ENCODE measurements around the gene C13orf46. TPM values are rescaled to one million over a fixed set of nuclear protein-coding genes. Genes with fewer than 3 reads are reported as not detected.

Gene C13orf46
- total RNA-seq, 4 donors from 2014 or later: 0.41 to 77.4 (median 1.1) TPM; not detected in 1

- TF ChIP-seq EP300 (IDR thresholded peaks at IDR 0.05; ENCODE audit: low read depth) (no peak), CTCF (IDR thresholded peaks at IDR 0.05) (no peak), POLR2A (IDR thresholded peaks at IDR 0.05) (no peak), POLR2AphosphoS5 (IDR thresholded peaks at IDR 0.05) (no peak)
- H3K4me1 ChIP-seq: peaks cover 0 to 5% (median 0%) of the 10 kb centered on the region in 4 donors
- no peak overlapping the region for H3K27ac ChIP-seq
- in situ Hi-C loops (cut with MboI; ENCODE audit: low pct_ligation_motif_present in 1 of 4, low pct_unique_long_range_greater_than_20kb in 1 of 4, low sequenced_read_pairs in 3 of 4): no loop called here
- no peaks in the 10 kb centered on the region for H3K36me3 ChIP-seq
- no peak overlapping the region for H3K4me3 ChIP-seq
- intact Hi-C loops (cut with DNase I; ENCODE audit: low total_unique reads): no loop called here
- WGBS, 2 donors (ENCODE audit: low coverage in 1 of 2): 62 to 80% methylated on average over 6 to 15 of the region's 15 CpGs
- H3K27me3 ChIP-seq: peaks cover under 1% of the 10 kb centered on the region
- DNase-seq: no peak
- H3K9me3 ChIP-seq: no peaks in the 10 kb centered on the region
Observed at GRCh38 chr13:113922412-113923118, 51.3 kb downstream of the C13orf46 start.

- H3K27me3 ChIP-seq: peaks cover 5% of the 10 kb centered on the region
- no peak overlapping the region for H3K4me3 ChIP-seq
- in situ Hi-C loops (cut with MboI; ENCODE audit: low pct_ligation_motif_present in 1 of 4, low pct_unique_long_range_greater_than_20kb in 1 of 4, low sequenced_read_pairs in 3 of 4) (no loop called here), intact Hi-C loops (cut with DNase I; ENCODE audit: low total_unique reads) (no loop called here)
- H3K27ac ChIP-seq: no peak overlapping the region
- no peak for DNase-seq
- no peaks in the 10 kb centered on the region for H3K36me3 ChIP-seq
- no peaks in the 10 kb centered on the region for H3K4me1 ChIP-seq
- TF ChIP-seq POLR2AphosphoS5 (IDR thresholded peaks at IDR 0.05) (no peak), CTCF (IDR thresholded peaks at IDR 0.05) (no peak), POLR2A (IDR thresholded peaks at IDR 0.05) (no peak), EP300 (IDR thresholded peaks at IDR 0.05; ENCODE audit: low read depth) (no peak)
- no peaks in the 10 kb centered on the region for H3K9me3 ChIP-seq
- 85% methylated on average over 1 of the region's 1 CpG; no CpG with 5 or more reads in 1 of the 2 donors for WGBS, 2 donors (ENCODE audit: low coverage in 1 of 2)
Observed at GRCh38 chr13:113921763-113922162, 52.1 kb downstream of the C13orf46 start.

- H3K4me1 ChIP-seq: no peaks in the 10 kb centered on the region
- no peaks in the 10 kb centered on the region for H3K36me3 ChIP-seq
- TF ChIP-seq CTCF (IDR thresholded peaks at IDR 0.05) (no peak), POLR2A (IDR thresholded peaks at IDR 0.05) (no peak), EP300 (IDR thresholded peaks at IDR 0.05; ENCODE audit: low read depth) (no peak), POLR2AphosphoS5 (IDR thresholded peaks at IDR 0.05) (no peak)
- in situ Hi-C loops (cut with MboI; ENCODE audit: low pct_ligation_motif_present in 1 of 4, low pct_unique_long_range_greater_than_20kb in 1 of 4, low sequenced_read_pairs in 3 of 4): no loop called here
- no peak overlapping the region for H3K4me3 ChIP-seq
- no peak overlapping the region for H3K27ac ChIP-seq
- intact Hi-C loops (cut with DNase I; ENCODE audit: low total_unique reads): no loop called here
- H3K27me3 ChIP-seq: peaks cover 7% of the 10 kb centered on the region
- DNase-seq: no peak
- H3K9me3 ChIP-seq: no peaks in the 10 kb centered on the region
- 70 to 93% methylated on average over 4 to 13 of the region's 13 CpGs for WGBS, 2 donors (ENCODE audit: low coverage in 1 of 2)
Observed at GRCh38 chr13:113920606-113921286, 53.1 kb downstream of the C13orf46 start.

- no peak for TF ChIP-seq POLR2A (IDR thresholded peaks at IDR 0.05)
- no peak for TF ChIP-seq CTCF (IDR thresholded peaks at IDR 0.05)
- no peak for TF ChIP-seq EP300 (IDR thresholded peaks at IDR 0.05; ENCODE audit: low read depth)
- TF ChIP-seq POLR2AphosphoS5 (IDR thresholded peaks at IDR 0.05): no peak
- H3K27me3 ChIP-seq: peaks cover 15% of the 10 kb centered on the region
- H3K27ac ChIP-seq: no peak overlapping the region
- DNase-seq: no peak
- no peak overlapping the region for H3K4me3 ChIP-seq
- intact Hi-C loops (cut with DNase I; ENCODE audit: low total_unique reads): no loop called here
- H3K9me3 ChIP-seq: no peaks in the 10 kb centered on the region
- 73% methylated on average over 9 of the region's 9 CpGs; no CpG with 5 or more reads in 1 of the 2 donors for WGBS, 2 donors (ENCODE audit: low coverage in 1 of 2)
- H3K36me3 ChIP-seq: no peaks in the 10 kb centered on the region
- in situ Hi-C loops (cut with MboI; ENCODE audit: low pct_ligation_motif_present in 1 of 4, low pct_unique_long_range_greater_than_20kb in 1 of 4, low sequenced_read_pairs in 3 of 4): no loop called here
- no peaks in the 10 kb centered on the region for H3K4me1 ChIP-seq
Observed at GRCh38 chr13:113919761-113920559, 53.9 kb downstream of the C13orf46 start.
